Activated T-helper 1 cell treated with anti-CD3 and anti-CD28 coated beads, Interleukin-12 subunit alpha, Interleukin-12 subunit beta, Interleukin-2, Interleukin-4 antibody, amounts not matched to agents 30 ng/mL and 10 ng/mL and 1 ng/mL, durations not matched to agents 14 hours and 24 hours and 36 hours (primary cell): ENCODE results near the gene NAP1L1. TPM values are rescaled to one million over a fixed set of nuclear protein-coding genes. Genes with fewer than 3 reads are reported as not detected.

ENCODE experiments used
- DNase-seq: peaks from one replicate; pipeline ENCODE4 v3.0.0; 2021; ENCODE audit warnings: low spot score
- H3K27ac Mint-ChIP-seq: one replicate; pipeline ENCODE4 v1.8.0; 2021; ENCODE audit warnings: mild to moderate bottlenecking, mixed read lengths
- H3K27me3 Mint-ChIP-seq: one replicate; pipeline ENCODE4 v1.8.0; 2022; ENCODE audit warnings: mild to moderate bottlenecking, moderate library complexity, mixed read lengths; ENCODE audit not compliant: insufficient read depth
- H3K36me3 Mint-ChIP-seq: one replicate; pipeline ENCODE4 v1.8.0; 2021; ENCODE audit warnings: low read depth, mixed read lengths
- H3K4me1 Mint-ChIP-seq: one replicate; pipeline ENCODE4 v1.8.0; 2021; ENCODE audit warnings: low read depth, mixed read lengths
- H3K4me3 Mint-ChIP-seq: one replicate; pipeline ENCODE4 v1.8.0; 2021; ENCODE audit warnings: mild to moderate bottlenecking, moderate library complexity, mixed read lengths
- H3K9me3 Mint-ChIP-seq: one replicate; pipeline ENCODE4 v1.8.0; 2021; ENCODE audit warnings: mixed read lengths
- intact Hi-C: fragments of 100-400 bp; cut with micrococcal nuclease; formaldehyde crosslinking; loops from one replicate; pipeline ENCODE4 v1.15.1; 2024
- total RNA-seq: library from RNA; stranded (reverse); gene quantifications from 2 replicates; pipeline ENCODE4 v1.2.3, GENCODE V29; 2022

The NAP1L1 gene
- total RNA-seq, 1 donor from 2014 or later, result 584 TPM

- intact Hi-C loops, result no loop called here
- no peak overlapping the region for H3K27ac Mint-ChIP-seq
These were observed 22.1 kb upstream of the NAP1L1 start for GRCh38 chr12:76106631-76107030.

GRCh38 chr12:76103958-76104357 lies 19.5 kb upstream of the NAP1L1 start:
- Mint-ChIP-seq H3K27ac (no peak overlapping the region), H3K9me3 (no peaks in the 10 kb centered on the region), H3K4me3 (no peak overlapping the region), H3K36me3 (no peaks in the 10 kb centered on the region), H3K4me1 (no peaks in the 10 kb centered on the region), H3K27me3 (peaks cover 5% of the 10 kb centered on the region)
- intact Hi-C loops, result no loop called here
- no peak for DNase-seq

More at GRCh38 chr12:76106631-76107030, 22.1 kb upstream of the NAP1L1 start:
- H3K4me3 Mint-ChIP-seq, result no peak overlapping the region
- H3K27me3 Mint-ChIP-seq, result peaks cover 3% of the 10 kb centered on the region
- H3K9me3 Mint-ChIP-seq, result no peaks in the 10 kb centered on the region
- no peak for DNase-seq
- H3K36me3 Mint-ChIP-seq, result no peaks in the 10 kb centered on the region
- H3K4me1 Mint-ChIP-seq, result no peaks in the 10 kb centered on the region

- Mint-ChIP-seq H3K36me3 (no peaks in the 10 kb centered on the region), H3K27me3 (peaks cover 9% of the 10 kb centered on the region), H3K27ac (no peak overlapping the region), H3K9me3 (no peaks in the 10 kb centered on the region), H3K4me1 (no peaks in the 10 kb centered on the region), H3K4me3 (no peak overlapping the region)
- intact Hi-C loops, result no loop called here
- no peak for DNase-seq
These were observed 17.4 kb upstream of the NAP1L1 start for GRCh38 chr12:76101739-76102385.

GRCh38 chr12:76096079-76096646 lies 11.7 kb upstream of the NAP1L1 start:
- Mint-ChIP-seq H3K27ac (no peak overlapping the region), H3K9me3 (no peaks in the 10 kb centered on the region), H3K4me3 (no peak overlapping the region), H3K4me1 (no peaks in the 10 kb centered on the region), H3K36me3 (no peaks in the 10 kb centered on the region), H3K27me3 (peaks cover 17% of the 10 kb centered on the region)
- intact Hi-C loops, result no loop called here
- no peak for DNase-seq

- intact Hi-C loops, result no loop called here
- Mint-ChIP-seq H3K36me3 (no peaks in the 10 kb centered on the region), H3K27ac (no peak overlapping the region), H3K4me1 (no peaks in the 10 kb centered on the region), H3K9me3 (no peaks in the 10 kb centered on the region), H3K4me3 (no peak overlapping the region), H3K27me3 (peaks cover 17% of the 10 kb centered on the region)
- no peak for DNase-seq
These were observed 10.3 kb upstream of the NAP1L1 start for GRCh38 chr12:76094754-76095153.

- H3K27ac Mint-ChIP-seq, result no peak overlapping the region
These were observed 6.8 kb upstream of the NAP1L1 start for GRCh38 chr12:76091246-76091754.

GRCh38 chr12:76085520-76085868 lies 1.0 kb upstream of the NAP1L1 start:
- no peaks in the 10 kb centered on the region for H3K9me3 Mint-ChIP-seq

More at GRCh38 chr12:76091246-76091754, 6.8 kb upstream of the NAP1L1 start:
- no peaks in the 10 kb centered on the region for H3K9me3 Mint-ChIP-seq
- peaks cover 10% of the 10 kb centered on the region for H3K27me3 Mint-ChIP-seq
- no peak for DNase-seq
- peaks cover 2% of the 10 kb centered on the region for H3K36me3 Mint-ChIP-seq
- H3K4me3 Mint-ChIP-seq, result no peak overlapping the region
- H3K4me1 Mint-ChIP-seq, result peaks cover 5% of the 10 kb centered on the region
- intact Hi-C loops, result no loop called here

GRCh38 chr12:76084863-76085519 lies 506 bp upstream of the NAP1L1 start:
- DNase-seq, result no peak
- intact Hi-C loops, result loop anchor here (1.0 to 2.0 kb wide), 15 partner anchors 54 to 980 kb away; partner anchors contain the start of genes E2F7, GLIPR1, GLIPR1L2 and KRR1
- H3K4me1 Mint-ChIP-seq, result peaks cover 54% of the 10 kb centered on the region
- H3K27me3 Mint-ChIP-seq, result no peaks in the 10 kb centered on the region
- H3K36me3 Mint-ChIP-seq, result peaks cover 26% of the 10 kb centered on the region
- peak overlapping the region; percentile 100 for H3K4me3 Mint-ChIP-seq
- peak overlapping the region; percentile 100 for H3K27ac Mint-ChIP-seq
- no peaks in the 10 kb centered on the region for H3K9me3 Mint-ChIP-seq

More at GRCh38 chr12:76085520-76085868, 1.0 kb upstream of the NAP1L1 start:
- H3K27me3 Mint-ChIP-seq, result no peaks in the 10 kb centered on the region
- H3K4me3 Mint-ChIP-seq, result peak overlapping the region; percentile 100
- peak overlapping the region; percentile 100 for H3K27ac Mint-ChIP-seq
- peak; percentile 50 for DNase-seq
- peaks cover 49% of the 10 kb centered on the region for H3K4me1 Mint-ChIP-seq
- H3K36me3 Mint-ChIP-seq, result peaks cover 24% of the 10 kb centered on the region
- intact Hi-C loops, result loop anchor here (1.0 to 2.0 kb wide), 9 partner anchors 73 to 979 kb away; partner anchors contain the start of genes E2F7, GLIPR1L2 and KRR1

GRCh38 chr12:76083246-76083903 lies 1.1 kb downstream of the NAP1L1 start:
- Mint-ChIP-seq H3K36me3 (peaks cover 39% of the 10 kb centered on the region), H3K9me3 (peaks cover 7% of the 10 kb centered on the region)
- DNase-seq, result no peak

GRCh38 chr12:76081909-76082308 lies 2.6 kb downstream of the NAP1L1 start:
- Mint-ChIP-seq H3K27ac (peak overlapping the region; percentile 0), H3K4me1 (peaks cover 80% of the 10 kb centered on the region), H3K27me3 (no peaks in the 10 kb centered on the region), H3K36me3 (peaks cover 39% of the 10 kb centered on the region), H3K9me3 (peaks cover 9% of the 10 kb centered on the region), H3K4me3 (peak overlapping the region; percentile 25)
- no peak for DNase-seq
- intact Hi-C loops, result no loop called here

More at GRCh38 chr12:76083246-76083903, 1.1 kb downstream of the NAP1L1 start:
- Mint-ChIP-seq H3K4me3 (peak overlapping the region; percentile 100), H3K27ac (peak overlapping the region; percentile 99), H3K27me3 (no peaks in the 10 kb centered on the region), H3K4me1 (peaks cover 70% of the 10 kb centered on the region)
- intact Hi-C loops, result loop anchor here (1.0 kb wide), 1 partner anchor 139 kb away; no protein-coding TSS in a partner anchor

- Mint-ChIP-seq H3K4me1 (peaks cover 81% of the 10 kb centered on the region), H3K27ac (no peak overlapping the region), H3K27me3 (no peaks in the 10 kb centered on the region), H3K4me3 (no peak overlapping the region), H3K9me3 (peaks cover 9% of the 10 kb centered on the region), H3K36me3 (peaks cover 43% of the 10 kb centered on the region)
- intact Hi-C loops, result no loop called here
- no peak for DNase-seq
These were observed 3.6 kb downstream of the NAP1L1 start for GRCh38 chr12:76080729-76081415.

GRCh38 chr12:76080017-76080728 lies 4.3 kb downstream of the NAP1L1 start:
- H3K4me1 Mint-ChIP-seq, result peaks cover 77% of the 10 kb centered on the region
- peaks cover 9% of the 10 kb centered on the region for H3K9me3 Mint-ChIP-seq
- no peak for DNase-seq
- peaks cover 46% of the 10 kb centered on the region for H3K36me3 Mint-ChIP-seq
- intact Hi-C loops, result no loop called here
- H3K27me3 Mint-ChIP-seq, result no peaks in the 10 kb centered on the region
- H3K27ac Mint-ChIP-seq, result no peak overlapping the region
- H3K4me3 Mint-ChIP-seq, result no peak overlapping the region
